MM.1S (cell line): Measurements from ENCODE around the gene TBC1D23.

Source experiments
- DNase-seq: peaks from one replicate; pipeline ENCODE4 v3.0.0-alpha.2; 2015
- H2AFZ ChIP-seq: fragments of 300-600 bp; sonication (generic); 2 replicates; pipeline ENCODE4 v1.6.0; 2016; ENCODE audit warnings: antibody characterized with exemption, low read length
- H3F3A ChIP-seq: fragments of 300-600 bp; sonication (generic); 2 replicates; pipeline ENCODE4 v1.6.1; 2016; ENCODE audit warnings: mild to moderate bottlenecking, antibody characterized with exemption, low read length, moderate library complexity, mixed read lengths; ENCODE audit not compliant: insufficient read depth
- H3K27ac ChIP-seq: fragments of 300-600 bp; sonication (generic); 2 replicates; pipeline ENCODE4 v1.5.1; 2016; ENCODE audit warnings: mild to moderate bottlenecking, low read length
- H3K27me3 ChIP-seq: fragments of 300-600 bp; sonication (generic); replicated peaks from 2 replicates; pipeline ENCODE4 v1.6.0; 2016; ENCODE audit warnings: low read length; ENCODE audit not compliant: insufficient read depth
- H3K36me3 ChIP-seq: fragments of 300-600 bp; sonication (generic); replicated peaks from 2 replicates; pipeline ENCODE4 v1.6.1; 2016; ENCODE audit warnings: mild to moderate bottlenecking, low read length, mixed read lengths; ENCODE audit not compliant: insufficient read depth
- H3K4me1 ChIP-seq: fragments of 300-600 bp; sonication (generic); 2 replicates; pipeline ENCODE4 v1.6.1; 2016; ENCODE audit warnings: low read length, mixed read lengths
- H3K4me2 ChIP-seq: fragments of 300-600 bp; sonication (generic); 2 replicates; pipeline ENCODE4 v1.6.0; 2016; ENCODE audit warnings: low read depth, low read length
- H3K4me3 ChIP-seq: fragments of 300-600 bp; sonication (generic); 2 replicates; pipeline ENCODE4 v1.5.1; 2016; ENCODE audit warnings: low read length, mixed read lengths
- H3K79me2 ChIP-seq: fragments of 300-600 bp; sonication (generic); 2 replicates; pipeline ENCODE4 v1.6.1; 2016; ENCODE audit warnings: mixed run types, low read length, mixed read lengths
- H3K9ac ChIP-seq: fragments of 300-600 bp; sonication (generic); 2 replicates; pipeline ENCODE4 v1.6.1; 2016; ENCODE audit warnings: low read length, mixed read lengths
- H3K9me2 ChIP-seq: fragments of 300-600 bp; sonication (generic); replicated peaks from 2 replicates; pipeline ENCODE4 v1.6.1; 2016; ENCODE audit warnings: mild to moderate bottlenecking, low read length, mixed read lengths; ENCODE audit not compliant: insufficient read depth
- H3K9me3 ChIP-seq: fragments of 300-600 bp; sonication (generic); replicated peaks from 2 replicates; pipeline ENCODE4 v1.6.1; 2016; ENCODE audit warnings: mild to moderate bottlenecking, low read length, mixed read lengths; ENCODE audit not compliant: insufficient read depth
- H4K20me1 ChIP-seq: fragments of 300-600 bp; sonication (generic); 2 replicates; pipeline ENCODE4 v1.6.1; 2016; ENCODE audit warnings: mild to moderate bottlenecking, low read length, moderate library complexity, mixed read lengths; ENCODE audit not compliant: insufficient read depth
- EZH2 ChIP-seq: fragments of 300-600 bp; sonication (generic); optimal IDR thresholded peaks from 2 replicates; pipeline ENCODE3; 2017; ENCODE audit warnings: low read depth, mild to moderate bottlenecking, antibody characterized with exemption, low read length, mixed read lengths
- EZH2phosphoT487 ChIP-seq: fragments of 300-600 bp; sonication (generic); IDR thresholded peaks from 2 replicates; pipeline ENCODE4 v1.6.1; 2018; ENCODE audit warnings: antibody characterized with exemption, low read length
- TF ChIP-seq, protein P1 (sequence below): fragments of 300-600 bp; sonication (generic); IDR thresholded peaks from 2 replicates; pipeline ENCODE4 v1.5.1; 2016; ENCODE audit warnings: antibody characterized with exemption, low read length, mixed read lengths

TBC1D23 gene

DNA sequence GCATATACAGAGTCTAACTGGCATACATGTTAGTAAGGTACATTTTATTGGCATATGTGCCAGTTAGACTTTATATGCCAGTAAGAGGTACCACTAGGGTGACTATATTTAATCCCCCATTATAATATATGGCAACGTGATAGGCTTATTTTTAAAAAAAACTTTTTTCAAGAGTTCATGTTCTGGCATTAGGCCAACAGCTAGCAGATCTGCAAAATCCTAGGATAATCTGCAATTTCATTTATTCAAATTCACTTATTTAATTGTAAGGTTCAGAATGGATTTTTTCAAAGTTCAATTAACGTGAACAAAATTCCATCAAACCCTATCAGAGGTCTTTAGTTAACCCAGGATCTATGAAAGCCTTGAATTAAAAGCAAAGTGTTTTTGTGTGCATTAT is 105.6 kb downstream of the TBC1D23 start:
- H3K27me3 ChIP-seq = no peaks in the 10 kb centered on the region

DNA sequence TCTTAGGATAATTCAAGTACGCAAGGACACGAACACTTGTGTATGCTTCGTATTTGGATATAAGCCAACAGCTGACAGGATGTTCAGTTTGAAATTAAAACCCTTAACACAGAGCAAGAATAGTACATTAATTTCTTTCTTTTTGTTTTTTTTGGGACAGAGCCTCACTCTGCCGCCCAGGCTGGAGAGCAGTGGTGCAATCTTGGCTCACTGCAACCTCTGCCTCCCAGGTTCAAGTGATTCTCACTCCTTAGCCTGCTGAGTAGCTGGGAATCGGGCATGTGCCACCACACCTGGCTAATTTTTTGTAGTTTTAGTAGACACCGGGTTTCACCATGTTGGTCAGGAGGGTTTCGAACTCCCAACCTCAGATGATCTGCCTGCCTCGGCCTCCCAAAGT is 107.6 kb downstream of the TBC1D23 start:
- no peak for DNase-seq
- TF ChIP-seq, protein P1, sequence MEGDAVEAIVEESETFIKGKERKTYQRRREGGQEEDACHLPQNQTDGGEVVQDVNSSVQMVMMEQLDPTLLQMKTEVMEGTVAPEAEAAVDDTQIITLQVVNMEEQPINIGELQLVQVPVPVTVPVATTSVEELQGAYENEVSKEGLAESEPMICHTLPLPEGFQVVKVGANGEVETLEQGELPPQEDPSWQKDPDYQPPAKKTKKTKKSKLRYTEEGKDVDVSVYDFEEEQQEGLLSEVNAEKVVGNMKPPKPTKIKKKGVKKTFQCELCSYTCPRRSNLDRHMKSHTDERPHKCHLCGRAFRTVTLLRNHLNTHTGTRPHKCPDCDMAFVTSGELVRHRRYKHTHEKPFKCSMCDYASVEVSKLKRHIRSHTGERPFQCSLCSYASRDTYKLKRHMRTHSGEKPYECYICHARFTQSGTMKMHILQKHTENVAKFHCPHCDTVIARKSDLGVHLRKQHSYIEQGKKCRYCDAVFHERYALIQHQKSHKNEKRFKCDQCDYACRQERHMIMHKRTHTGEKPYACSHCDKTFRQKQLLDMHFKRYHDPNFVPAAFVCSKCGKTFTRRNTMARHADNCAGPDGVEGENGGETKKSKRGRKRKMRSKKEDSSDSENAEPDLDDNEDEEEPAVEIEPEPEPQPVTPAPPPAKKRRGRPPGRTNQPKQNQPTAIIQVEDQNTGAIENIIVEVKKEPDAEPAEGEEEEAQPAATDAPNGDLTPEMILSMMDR = no peak
- no peak for TF ChIP-seq EZH2
- no peak for TF ChIP-seq EZH2phosphoT487
- H3K36me3 ChIP-seq = peaks cover 9% of the 10 kb centered on the region; the same call in 1 of the 2 replicates

More for the DNA sequence above, 105.6 kb downstream of the TBC1D23 start:
- H3K36me3 ChIP-seq = peaks cover 9% of the 10 kb centered on the region; the same call in 1 of the 2 replicates
- TF ChIP-seq, protein P1 = no peak
- TF ChIP-seq EZH2phosphoT487 (no peak), EZH2 (no peak)
- no peaks in the 10 kb centered on the region for H3K79me2 ChIP-seq
- no peaks in the 10 kb centered on the region for H3K9me3 ChIP-seq
- DNase-seq = no peak
- H3K4me1 ChIP-seq = no peaks in the 10 kb centered on the region
- no peak overlapping the region for H3K9ac ChIP-seq
- H3K4me3 ChIP-seq = no peak overlapping the region
- no peak overlapping the region for H3K4me2 ChIP-seq
- no peak overlapping the region for H3K27ac ChIP-seq
- no peaks in the 10 kb centered on the region for H3K9me2 ChIP-seq
- H2AFZ ChIP-seq = no peak overlapping the region
- no peaks in the 10 kb centered on the region for H3F3A ChIP-seq
- no peaks in the 10 kb centered on the region for H4K20me1 ChIP-seq

DNA sequence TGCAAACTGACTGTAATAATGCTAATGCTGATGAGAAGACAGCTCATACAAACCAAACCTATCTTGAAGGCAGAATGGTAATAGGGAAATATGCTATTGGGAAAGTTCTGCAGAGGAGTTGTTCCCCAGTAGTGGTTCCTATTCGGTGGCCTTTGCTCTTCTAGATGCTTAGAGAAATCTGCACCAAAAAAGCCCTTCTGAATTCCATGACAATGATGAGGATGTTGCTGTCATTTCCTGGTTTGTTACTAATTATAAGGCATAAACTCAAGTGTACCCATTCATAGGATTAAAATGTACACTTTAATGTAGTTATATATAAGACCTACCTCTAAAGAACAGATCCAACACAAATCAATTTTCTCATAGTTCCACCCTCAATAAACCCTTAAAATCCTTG is 110.0 kb downstream of the TBC1D23 start:
- Histone ChIP-seq H3K9ac (no peak overlapping the region), H3K4me1 (no peaks in the 10 kb centered on the region), H3K27me3 (no peaks in the 10 kb centered on the region), H3K36me3 (peaks cover 4% of the 10 kb centered on the region; the same call in 1 of the 2 replicates), H2AFZ (no peak overlapping the region), H3F3A (no peaks in the 10 kb centered on the region), H4K20me1 (no peaks in the 10 kb centered on the region), H3K4me3 (no peak overlapping the region), H3K79me2 (no peaks in the 10 kb centered on the region), H3K4me2 (no peak overlapping the region), H3K27ac (no peak overlapping the region), H3K9me2 (no peaks in the 10 kb centered on the region), H3K9me3 (no peaks in the 10 kb centered on the region)
- no peak for DNase-seq
- TF ChIP-seq EZH2 (no peak), EZH2phosphoT487 (no peak)
- TF ChIP-seq, protein P1 = no peak

More for the DNA sequence above, 107.6 kb downstream of the TBC1D23 start:
- Histone ChIP-seq H3K4me3 (no peak overlapping the region), H4K20me1 (no peaks in the 10 kb centered on the region), H3K27me3 (no peaks in the 10 kb centered on the region), H3K79me2 (no peaks in the 10 kb centered on the region), H3K27ac (no peak overlapping the region), H3K9ac (no peak overlapping the region), H2AFZ (no peak overlapping the region), H3K9me3 (no peaks in the 10 kb centered on the region), H3F3A (no peaks in the 10 kb centered on the region), H3K4me1 (no peaks in the 10 kb centered on the region), H3K9me2 (no peaks in the 10 kb centered on the region), H3K4me2 (no peak overlapping the region)
